SHP77 treated with DMSO at 0.1 percent for 48 hours (cell line): ENCODE results near the gene KLHL22.
"Not testable (repeated sequence)": the region's sequence is repeated elsewhere in the genome, so short reads cannot be mapped to it uniquely, and the experiment has no call there.

Experiments
- DNase-seq: peaks from one replicate; lab custom pipeline; 2025; lab: John Stamatoyannopoulos, UW

KLHL22 gene

DNA sequence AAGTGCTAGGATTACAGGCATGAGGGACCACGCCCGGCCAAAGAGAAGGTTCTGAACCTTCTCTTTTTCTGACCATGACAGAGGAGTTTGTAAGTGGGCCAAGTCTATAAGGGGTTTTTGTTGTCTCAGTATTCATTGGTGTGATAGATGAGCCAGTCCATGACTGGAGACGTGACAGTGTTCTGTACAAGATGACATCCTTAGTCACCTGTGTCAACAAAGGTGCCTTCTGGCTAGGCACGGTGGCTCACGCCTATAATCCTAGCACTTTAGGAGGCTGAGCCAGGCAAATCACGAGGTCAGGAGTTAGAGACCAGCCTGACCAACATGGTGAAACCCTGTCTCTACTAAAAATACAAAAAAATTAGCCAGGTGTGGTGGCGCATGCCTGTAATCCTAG, 4.2 kb upstream of the KLHL22 start:
- no peak for DNase-seq

DNA sequence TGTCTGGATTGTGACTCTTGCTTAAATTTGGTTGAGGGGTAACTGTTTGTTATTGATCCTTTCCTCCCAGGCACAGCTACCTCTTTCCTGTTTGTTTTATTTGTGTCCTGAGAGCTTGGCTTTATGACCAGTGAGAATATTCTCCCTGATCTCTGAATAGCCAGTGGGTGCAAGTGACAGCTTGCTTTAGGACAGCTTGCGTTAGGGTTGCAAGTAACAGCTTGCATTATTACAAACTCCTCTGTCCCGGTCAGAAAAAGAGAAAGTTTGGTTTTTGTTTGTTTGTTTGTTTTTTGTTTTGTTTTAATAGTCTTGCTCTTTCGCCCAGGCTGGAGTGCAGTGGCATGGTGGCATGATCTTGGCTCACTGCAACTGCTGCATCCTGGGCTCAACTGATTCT, 3.3 kb upstream of the KLHL22 start:
- no peak for DNase-seq

DNA sequence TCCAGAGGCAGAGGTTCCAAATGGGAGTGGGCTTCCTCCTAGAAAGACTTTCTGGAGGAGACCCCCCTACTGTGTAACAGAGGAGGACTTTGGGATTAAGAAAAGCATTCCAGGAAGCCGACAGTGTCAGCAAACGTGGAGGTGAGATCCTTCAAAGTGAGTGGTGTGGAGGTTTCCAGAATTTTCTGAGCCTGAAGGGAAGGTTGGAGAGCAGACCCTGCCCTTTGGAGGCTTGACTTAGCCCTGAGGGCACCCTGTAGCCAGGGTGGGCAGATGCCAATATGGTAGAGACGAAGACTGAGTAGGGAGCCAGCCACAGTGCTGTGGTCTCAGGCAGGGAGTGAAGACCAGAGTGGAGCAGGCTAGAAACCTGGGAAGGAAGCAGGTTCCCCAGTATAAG, 1.8 kb upstream of the KLHL22 start:
- DNase-seq, result no peak

DNA sequence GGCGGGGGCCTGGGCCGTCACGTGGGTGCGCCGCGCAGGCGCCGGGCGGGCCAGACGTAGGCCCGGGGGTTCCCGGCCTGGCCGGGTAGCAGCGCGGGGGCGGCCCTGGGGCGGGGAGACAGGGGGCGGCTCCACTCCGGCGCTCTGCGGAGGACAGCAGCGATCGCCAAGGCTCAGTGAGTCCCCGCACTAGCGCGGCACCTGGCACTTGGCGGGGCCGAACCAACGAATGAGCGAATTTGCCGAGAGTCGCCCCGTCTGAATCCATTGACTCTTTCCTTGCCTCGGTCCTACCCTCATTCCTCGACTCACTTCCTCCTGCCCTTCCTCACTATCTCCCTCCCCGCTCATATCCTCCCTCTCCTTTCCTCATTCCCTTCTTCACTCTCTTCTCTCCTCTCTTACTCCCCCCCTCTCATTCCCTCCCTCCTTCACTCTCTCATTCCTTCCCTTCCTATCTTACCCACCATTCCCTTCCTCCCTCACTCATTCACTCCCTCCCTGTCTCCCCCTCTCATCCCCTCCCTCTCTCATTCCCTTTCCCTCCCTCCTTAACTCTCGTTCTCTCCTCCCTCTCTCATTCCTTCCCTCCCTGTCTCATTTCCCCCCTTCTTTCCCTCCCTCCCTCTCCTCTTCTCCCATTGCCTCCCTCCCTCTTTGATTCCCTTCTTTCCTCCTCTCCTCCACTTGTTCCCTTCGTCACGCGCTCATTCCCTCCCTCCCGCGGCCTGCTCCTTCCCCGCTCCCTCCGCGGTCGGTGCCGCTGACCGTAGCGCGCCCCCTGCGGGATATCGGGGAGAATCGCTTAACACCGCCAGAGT, 476 bp upstream of the KLHL22 start:
- DNase-seq, result peak; percentile 60

DNA sequence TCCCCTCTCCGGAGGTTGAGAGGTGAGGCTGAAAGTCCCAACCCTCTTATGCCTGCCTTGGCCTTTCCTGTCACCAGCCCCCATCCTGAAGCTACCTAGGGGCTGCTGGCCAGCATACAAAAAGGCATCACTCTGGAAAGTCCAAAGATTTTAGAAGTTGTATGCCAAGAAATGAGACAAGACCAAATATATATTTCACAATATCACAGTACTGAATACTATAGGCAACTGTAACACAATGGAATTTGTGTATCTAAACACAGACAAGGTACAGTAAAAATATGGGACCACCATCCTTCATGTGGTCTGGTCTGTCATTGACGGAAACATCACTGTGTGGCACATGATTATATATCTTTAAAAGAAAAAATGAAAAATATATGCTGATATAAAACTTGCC, 4.2 kb downstream of the KLHL22 start:
- no peak for DNase-seq

DNA sequence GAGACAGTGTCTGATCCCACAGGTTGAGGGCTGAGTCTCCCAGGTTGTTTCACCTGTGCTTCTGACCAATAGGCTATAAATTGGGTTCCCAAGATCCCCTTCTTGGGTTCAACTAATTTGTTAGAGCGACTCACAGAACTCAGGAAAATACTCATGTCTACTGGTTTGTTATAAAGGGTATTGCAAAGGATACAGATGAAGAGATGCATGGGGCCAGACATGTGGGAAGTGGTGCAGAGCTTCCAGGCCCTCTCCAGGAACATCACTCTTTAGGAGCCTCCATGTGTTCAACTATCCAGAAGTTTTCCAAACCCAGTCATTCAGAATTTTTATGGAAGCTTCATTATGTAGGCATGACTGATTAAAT, 4.7 kb downstream of the KLHL22 start:
- DNase-seq, result no peak

DNA sequence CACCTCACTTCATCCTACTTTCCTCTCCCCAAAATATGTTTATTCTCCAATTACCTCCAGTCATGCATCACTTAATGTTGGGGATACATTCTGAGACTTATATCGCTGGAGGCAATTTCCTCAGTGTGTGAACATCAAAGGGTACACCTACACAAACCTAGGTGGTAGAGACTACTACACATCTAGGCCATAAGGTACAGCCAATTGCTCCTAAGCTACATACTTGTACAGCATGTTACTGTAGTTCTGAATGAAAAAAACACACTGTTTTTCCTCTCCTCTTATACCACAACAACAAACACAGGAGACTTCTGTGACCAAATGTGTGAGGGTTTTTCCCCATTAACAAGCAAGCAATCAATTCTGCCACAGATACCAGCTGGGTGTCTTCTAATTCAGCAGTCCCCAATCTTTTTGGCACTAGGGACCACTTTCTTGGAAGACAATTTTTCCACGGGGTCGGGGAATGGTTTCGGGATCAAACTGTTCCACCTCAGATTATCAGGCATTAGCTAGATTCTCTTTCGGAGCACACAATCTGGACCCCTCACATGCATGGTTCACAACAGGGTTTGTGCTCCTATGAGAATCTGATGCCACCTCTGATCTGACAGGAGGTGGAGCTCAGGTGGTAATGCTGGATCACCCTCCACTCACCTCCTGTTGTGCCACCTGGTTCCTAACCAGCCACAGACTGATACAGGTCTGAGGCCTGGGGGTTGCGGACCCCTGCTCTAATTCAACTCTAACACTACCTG, 5.2 kb downstream of the KLHL22 start:
- DNase-seq, result no peak

DNA sequence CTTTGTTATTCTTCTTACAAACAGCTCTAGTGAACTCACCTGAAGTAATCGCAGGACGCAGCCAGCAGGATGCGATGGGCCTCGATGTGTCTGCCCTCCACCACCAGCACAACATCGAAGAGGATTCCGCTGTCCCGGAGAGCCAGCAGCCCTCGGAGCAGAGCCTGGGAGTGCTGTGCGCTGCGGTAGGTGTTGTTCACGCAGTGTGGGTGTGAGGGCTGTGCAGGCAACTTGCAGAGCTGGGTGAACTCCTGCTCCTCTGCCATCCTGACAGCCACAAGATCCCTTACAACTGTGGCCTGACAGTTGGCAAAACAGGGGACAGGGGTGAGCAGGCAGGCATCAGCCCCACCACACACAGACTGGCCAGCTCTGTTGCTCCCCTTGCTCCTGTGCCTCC, 6.6 kb downstream of the KLHL22 start:
- DNase-seq, result no peak

DNA sequence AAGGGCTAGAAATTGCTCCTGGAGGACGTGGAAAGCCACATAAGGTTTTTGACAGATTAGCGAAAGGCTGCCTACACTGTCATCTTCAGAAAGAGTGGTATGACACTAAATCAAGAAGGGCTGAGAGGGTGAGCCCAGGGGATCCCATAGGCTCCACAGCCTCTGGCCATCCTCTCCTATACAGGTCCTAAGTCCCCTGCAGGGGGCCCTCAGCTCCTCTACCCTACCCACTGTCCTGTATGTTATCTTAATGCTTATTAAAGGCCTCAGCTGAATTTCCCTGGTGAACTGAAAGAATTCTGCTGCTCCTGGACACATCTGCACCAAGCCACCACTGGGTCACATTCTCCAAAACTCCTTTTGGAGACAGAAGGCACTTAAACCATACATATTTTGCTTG, 7.9 kb downstream of the KLHL22 start:
- DNase-seq, result no peak

DNA sequence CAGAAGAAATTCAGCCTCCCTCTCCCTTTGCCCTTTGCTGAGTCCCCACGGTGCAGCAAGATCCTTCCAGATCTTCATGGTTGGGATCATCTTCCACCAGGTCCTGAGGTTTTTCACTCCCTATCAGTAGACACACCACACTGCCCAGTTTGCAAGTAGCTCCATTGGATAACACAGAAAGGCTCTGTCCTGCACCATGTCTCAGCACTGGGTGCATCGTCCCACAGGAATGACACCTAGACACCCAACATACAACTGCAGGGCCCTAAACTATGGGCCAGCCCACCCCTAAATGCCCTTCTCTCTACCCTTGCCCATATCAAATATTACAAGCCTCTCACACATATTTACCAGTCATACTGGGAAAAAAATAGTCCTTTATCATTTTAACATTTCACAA, 9.4 kb downstream of the KLHL22 start:
- no peak for DNase-seq

DNA sequence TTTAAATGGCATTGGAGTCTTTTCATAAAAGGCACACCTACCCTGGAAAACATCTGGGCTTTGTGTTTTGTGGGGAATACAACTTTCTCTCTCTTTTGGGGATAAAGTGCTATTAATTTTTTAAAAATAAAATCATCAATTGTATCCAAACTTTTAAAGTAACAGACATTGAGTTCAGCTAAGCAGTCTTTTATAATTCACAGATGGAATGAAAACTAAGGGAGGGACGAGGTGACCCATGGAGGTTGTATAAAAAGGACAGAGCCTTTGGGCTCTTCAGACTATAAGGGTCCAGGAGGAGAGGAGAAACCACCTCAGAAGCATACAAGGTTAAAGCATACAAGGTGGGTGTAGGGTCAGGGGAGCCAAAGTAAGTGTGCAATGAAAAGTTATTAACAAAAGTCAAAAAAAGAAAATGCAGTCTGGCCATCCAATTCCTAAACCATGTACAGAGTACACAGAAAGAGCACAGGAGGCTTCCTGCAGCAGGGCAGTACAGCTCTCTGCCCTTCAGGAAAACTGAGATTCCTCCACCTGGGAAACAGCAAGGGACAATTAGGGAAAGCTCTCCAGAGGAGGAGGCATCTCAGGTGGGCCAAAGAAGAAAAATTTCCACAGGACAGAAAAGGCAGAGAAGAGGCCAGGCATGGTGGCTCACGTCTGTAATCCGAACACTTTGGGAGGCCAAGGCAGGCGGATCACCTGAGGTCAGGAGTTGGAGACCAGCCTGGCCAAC, 10.5 kb downstream of the KLHL22 start:
- DNase-seq, result no peak

DNA sequence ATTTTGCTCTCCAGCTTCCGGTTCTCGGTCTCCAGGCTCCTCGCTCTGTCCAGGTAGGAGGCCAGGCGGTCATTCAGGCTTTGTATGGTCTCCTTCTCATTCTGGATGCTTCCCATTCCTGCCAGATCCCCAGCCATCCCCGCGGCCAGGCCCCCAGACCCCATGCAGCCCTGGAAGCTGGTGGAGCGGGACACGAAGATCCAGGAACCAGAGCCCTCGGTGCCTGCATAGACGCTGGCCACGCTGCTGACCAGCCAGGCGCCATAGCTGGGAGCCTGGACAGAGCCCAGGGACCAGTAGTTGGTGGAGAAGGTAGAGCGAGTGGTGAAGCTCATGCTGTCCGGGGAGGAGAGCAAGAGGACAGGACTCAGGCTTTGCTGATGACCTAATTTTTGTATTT, 11.8 kb downstream of the KLHL22 start:
- no peak for DNase-seq

DNA sequence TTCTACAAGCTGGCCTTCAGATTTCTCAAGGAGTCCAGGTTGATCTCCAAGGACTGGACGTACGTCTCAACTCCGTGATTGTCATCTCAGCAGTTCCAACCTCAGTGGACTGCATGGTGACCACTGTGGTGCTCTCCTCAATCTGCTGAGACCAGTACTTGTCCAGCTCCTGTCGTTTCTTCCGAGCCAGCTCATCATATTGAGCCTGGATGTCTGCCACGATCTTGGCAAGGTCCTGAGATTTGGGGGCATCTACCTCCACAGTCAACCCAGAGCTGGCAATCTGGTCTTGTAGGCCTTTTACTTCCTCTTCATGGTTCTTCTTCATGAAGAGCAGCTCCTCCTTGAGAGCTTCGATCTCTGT, 12.5 kb downstream of the KLHL22 start:
- DNase-seq, result not testable (repeated sequence)

DNA sequence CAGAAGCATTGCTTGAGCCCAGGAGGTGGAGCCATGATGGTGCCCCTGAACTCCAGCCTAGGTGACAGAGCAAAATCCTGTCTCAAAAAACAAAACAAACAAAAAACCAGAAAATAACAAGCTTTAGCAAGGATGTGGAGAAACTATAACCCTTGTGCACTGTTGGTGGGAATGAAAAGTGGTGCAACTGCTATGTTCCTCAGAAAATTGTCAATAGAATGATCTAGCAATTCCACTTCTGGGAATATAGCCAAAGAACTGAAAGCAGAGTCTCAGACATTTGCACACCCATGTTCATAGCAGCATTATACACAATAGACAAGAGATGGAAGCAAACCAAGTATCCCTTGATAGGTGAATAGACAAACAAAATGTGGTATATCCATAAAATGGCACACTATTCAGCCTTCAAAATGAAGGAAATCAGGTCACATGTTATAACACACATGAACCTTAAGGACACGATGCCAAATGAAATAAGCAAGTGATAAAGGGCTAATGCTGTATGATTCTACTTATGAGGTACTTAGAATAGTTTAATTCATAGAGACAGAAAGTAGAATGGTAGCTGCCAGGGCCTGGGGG, 15.9 kb downstream of the KLHL22 start:
- no peak for DNase-seq

DNA sequence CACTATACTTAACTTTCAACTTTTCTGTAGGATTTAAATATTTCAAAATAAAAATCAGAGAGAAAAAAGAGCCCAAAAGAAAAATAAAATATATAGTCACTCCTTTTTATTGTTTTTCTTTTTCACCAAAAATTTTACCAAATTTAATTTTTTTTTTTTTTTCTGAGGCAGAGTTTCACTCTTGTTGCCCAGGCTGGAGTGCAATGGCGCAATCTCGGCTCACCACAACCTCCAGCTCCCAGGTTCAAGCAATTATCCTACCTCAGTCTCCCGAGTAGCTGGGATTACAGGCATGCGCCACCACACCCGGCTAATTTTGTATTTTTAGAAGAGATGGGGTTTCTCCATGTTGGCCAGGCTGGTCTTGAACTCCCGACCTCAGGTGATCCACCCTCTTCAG, 17.5 kb downstream of the KLHL22 start:
- DNase-seq, result not testable (repeated sequence)

DNA sequence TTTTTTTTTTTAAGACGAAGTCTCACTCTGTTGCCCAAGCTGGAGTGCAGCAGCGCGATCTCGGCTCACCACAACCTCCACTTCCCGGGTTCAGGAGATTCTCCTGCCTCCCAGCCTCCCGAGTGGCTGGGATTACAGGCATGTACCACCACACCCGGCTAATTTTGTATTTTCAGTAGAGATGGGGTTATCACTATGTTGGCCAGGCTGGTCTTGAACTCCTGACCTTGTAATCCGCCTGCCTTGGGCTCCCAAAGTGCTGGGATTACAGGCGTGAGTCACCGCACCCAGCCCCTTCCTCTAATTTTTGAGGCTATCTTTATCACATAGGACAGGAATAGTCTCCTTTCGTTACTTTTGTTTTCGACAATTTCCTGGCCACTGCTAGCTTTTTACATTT, 20.0 kb downstream of the KLHL22 start:
- DNase-seq, result not testable (repeated sequence)

DNA sequence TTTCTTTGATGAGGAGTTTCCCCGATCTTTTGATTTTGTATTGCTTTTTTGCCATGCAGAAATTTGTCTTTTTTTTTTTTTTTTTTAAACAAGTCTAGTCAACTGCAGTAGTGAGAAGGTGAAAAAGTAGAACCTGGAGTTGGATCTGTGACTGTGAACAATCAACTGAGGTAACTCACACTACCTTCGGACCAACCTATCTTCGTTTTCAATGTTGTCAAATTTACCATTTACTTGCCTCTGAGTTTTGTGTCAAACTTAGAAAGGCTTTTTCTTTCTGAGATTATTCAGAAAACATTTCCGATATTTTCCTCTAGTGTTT, 20.5 kb downstream of the KLHL22 start:
- no peak for DNase-seq

DNA sequence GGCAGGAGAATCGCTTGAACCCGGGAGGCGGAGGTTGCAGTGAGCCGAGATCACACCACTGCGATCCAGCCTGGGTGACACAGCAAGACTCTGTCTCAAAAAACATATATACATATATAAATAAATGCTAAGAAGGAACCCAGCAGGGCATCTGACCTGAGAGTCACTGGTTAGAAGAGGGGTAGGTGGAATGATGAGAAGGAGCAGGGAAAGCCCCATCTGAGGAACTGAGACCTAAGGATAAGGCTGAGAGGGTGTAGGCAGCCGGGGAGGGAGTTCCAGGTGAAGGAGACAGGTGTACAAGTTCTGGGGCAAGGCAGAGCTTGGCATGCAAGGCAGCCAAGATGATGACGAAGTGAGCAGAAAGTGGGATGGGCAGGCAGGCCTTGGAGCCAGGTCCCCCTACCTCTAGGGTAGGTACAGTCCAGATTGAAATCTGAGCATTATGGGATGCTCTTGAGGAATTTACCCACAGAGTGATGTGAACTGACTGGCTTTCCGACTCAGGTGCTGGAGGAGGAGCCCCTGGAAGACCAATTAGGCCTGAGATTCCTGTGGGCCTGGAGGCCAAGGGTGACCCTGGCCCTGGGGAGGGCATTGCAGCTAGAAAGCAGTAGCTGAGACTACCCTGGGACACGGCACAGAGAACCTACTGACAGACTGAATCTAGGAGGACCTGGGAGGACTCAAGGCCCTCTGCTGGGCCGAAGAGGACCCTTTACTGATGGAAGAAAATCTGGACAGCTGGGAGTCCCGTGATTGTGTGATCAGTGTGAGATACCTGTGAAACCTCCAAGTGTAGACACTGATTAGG, 22.8 kb downstream of the KLHL22 start:
- no peak for DNase-seq

DNA sequence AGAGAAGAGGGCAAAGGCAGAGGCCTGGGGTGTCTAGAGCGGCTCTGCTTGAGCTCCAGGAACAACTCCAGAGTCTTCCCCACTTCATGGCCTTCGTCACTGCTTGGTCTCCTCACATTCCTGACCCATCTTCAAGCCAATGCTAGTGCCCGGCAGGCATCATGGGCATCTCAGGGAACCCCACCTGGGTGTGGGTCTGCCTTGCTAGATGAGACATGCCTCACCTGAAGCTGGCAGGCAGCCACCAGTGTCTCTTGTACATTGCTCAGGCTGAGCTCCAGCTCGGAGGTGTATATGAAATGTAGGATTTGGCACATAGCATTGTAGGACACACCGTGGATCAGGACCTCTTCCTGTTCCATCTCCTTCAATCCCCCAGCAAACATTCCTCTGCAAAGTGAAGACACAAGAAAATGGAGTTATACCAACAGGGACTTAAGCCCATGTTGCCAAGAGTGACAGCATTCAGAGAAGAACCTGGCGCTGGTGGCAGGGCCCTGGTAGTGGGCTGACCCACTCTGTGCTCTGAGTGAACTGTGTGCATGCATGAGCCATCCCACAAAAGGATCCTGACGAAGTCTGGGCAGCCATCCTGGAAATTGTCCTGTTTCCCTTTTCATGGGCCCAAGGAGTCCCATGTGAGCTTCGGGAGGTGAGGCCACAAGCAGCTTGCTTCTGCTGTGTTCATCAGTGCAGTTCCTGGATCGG, 24.3 kb downstream of the KLHL22 start:
- DNase-seq, result no peak

DNA sequence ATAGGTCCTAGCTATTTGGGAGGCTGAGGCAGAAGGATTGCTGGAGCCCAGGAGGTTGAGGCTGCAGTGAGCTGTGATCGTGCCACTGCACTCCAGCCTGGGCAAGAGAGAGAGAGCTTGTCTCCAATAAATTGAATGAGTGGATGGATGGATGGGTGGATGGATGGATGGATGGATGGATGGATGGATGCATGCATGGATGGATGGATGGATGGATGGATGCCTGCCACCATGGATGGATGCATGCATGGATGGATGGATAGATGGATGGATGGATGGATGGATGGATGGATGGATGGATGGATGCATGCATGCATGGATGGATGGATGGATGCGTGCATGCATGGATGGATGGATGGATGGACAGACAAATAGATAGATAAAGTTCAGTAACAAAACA, 25.1 kb downstream of the KLHL22 start:
- DNase-seq, result not testable (repeated sequence)
